CD4-positive, alpha-beta T cell treated with Interleukin-1 beta for 1 hour (primary cell): ENCODE results near the gene FLG.
"Not testable (repeated sequence)": the region's sequence is repeated elsewhere in the genome, so short reads cannot be mapped to it uniquely, and the experiment has no call there.

ENCODE experiments used
- DNase-seq, 2 donors: peaks; one replicate each; pipeline ENCODE4 v3.0.0-alpha.2; 2020 to 2022

Gene FLG

DNA sequence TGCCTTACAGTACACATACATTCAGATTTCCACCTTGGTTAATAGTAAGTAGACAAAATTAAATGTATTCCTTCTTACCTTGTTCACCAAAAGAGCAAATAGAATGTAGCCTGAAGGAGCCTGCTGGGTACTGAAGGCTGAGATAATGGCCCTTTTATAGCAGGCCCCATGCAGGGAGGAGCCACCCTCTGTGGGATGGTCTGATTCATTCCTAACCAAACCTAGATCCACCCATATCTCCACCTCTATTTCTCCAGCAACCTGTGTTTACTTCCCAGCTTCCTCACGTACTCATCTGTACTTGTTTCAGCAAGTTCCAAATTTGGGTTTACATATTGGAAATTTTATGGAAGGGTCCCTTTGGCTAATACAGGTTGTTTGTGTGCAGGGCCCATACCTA is at the start of gene FLG:
TSS of gene FLG (minus strand) at position 129 of the 400 bp plus-strand sequence. CDS start 9,783 bp downstream, outside the sequence.
- no peak for DNase-seq

DNA sequence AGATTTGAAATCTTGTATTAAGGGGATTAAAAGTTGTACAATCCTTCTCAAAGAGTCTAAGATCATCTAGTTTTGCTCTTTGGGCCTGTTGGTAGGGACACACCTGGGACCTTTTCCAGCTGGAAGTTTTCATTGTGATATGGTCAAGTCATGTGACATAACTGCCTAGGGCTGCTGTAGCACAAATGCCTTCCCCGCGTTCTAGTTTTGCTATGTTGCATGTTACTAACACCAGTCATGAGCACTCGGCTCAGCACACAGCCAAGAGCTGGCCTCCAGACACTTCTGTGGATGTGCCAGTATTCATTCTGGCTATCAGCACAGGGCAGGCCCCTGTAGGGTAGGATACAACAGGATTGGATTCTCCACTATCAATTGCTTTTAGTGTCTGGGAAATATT is 49.4 kb upstream of the FLG start:
- DNase-seq, result no peak

DNA sequence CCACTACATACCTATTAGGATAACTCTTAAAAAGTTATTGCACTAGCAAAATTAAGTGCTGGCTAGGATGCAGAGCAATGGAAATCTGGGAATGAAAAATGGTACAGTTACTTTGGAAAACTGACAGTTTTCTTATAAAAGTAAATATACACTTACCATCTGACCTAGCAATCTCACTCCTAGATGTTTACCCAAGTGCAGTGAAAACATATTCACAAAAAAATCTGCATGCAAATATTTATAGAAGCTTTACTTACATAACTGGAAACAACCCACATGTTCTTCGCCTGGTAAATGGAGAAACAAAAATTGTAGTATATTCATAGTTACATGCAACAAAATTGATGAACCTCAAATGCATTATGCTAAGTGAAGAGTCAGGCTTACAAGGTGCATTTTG is 47.6 kb upstream of the FLG start:
- no peak for DNase-seq

DNA sequence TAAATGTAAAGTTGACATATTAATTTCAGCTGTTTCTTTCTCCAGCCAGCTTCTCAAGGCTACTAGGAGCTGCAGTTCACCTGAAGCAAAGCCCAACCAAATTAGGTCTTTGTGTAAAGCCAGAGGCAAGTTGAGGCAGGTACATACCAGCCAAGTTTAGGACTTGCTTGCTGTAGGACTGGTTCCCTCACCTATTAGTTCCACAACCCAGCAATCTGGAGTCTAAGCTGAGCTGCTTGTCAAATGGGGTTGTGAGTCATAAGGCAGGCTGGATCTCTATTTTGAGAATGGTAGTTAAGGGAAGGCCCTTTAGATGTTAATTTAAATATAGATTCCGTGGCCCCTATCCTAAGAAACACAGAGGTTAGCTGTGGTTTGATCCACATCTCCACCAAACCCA is 42.4 kb upstream of the FLG start:
- DNase-seq, result no peak

DNA sequence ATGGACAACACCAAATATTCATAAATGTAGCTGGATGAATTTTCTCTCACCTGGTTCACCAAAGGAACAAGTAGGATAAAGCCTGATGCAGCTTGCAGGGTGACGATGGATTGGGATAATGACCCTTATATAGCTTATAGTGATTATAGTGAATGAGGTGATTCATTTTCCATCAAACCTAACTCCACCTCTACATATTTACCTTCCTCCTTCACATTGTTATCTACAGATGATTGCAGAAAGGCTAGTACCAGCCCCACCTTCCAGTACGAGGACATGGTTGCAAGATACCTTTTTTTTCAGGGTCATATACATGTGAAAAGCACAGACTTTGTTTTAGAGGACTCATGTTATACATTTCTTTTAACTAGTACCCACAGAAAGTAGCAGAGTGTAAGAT is 34.9 kb upstream of the FLG start, which contains the start of gene FLG2:
TSS of gene FLG2 (minus strand) at position 101 of the 400 bp plus-strand sequence. CDS start 1,122 bp downstream, outside the sequence.
- DNase-seq, result no peak

DNA sequence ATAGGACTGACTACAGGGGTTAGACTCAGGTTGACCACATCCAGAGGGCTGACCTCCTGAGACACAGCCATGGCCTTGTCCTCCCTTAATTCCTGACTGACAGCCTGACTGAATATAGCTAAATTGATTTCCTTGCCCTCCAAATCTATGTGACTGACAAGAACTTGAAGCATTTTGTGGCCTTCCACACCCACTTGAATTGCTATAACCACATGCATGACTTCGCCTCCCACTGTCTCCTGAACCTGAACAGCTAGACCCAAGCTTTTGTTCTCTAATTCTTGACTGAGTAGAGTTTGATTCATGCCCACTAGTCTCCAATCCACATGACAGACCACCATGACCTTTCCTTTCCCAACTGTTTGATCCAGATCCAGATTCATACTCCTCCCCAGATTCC is 31.7 kb upstream of the FLG start:
- no peak for DNase-seq

DNA sequence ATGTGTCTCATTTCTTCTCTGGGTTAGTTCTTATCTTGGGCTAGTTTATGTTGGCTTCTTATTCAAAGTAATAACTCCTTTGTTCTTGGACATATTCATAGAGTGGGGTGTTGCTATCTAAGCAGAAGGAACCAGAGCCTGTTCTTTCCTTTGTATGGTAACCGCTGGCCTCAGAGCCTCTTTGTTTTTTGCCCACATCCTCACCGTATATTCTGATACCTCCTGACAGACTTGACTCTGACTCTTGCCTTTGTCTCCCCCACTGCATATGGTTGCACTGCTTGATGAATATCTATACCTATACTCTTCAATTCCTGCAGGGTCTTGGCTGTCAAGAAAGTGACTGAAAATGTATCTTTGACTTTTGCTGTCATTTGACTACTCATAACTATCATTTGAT is 24.6 kb upstream of the FLG start:
- DNase-seq, result no peak

DNA sequence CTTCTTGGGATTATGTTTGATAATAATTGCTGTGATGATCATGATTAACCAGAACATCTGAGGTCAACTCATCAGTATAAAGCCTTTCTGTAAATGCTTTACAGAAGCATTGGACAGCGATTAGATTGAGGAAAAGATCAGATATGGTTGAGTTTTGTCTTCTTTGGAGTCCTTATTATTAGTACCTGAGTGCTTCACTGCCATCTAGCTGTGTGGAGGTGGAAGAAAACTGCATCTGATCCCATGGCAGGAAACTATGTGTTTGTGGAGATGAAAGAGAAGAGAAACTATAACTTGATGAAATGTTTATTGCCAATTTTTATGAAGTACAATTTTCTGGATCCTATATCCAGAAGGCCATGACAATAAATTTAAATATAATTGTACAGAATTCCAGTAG is 23.4 kb upstream of the FLG start:
- DNase-seq, result no peak

DNA sequence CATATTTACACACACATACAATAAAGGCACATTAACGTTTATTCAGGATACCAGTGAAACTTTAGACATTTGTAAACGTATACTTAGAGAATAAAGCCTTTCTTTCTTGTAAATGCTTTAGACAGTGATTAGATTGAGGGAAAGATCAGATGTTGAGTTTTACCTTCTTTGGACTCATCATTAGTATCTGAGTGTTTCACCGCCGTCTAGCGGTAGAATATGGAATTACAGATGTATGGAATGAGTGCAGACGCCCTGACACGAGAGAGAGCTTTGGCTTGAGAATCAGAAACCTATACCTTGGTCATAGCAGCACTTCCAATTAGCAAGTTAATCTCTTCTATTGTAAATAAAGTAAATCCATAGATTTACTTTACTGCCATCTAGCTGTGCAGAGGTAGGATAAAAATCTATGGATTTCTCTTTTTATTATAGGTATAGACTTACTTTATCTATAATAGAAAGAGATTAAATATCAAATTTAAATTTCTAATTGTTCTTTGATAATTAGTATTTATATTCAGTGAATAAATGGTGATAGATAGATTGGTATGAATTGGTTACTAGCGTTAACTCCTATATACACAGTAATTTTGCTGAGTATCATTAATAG is 22.2 kb upstream of the FLG start:
- peak; percentile 10 to 70 for DNase-seq

DNA sequence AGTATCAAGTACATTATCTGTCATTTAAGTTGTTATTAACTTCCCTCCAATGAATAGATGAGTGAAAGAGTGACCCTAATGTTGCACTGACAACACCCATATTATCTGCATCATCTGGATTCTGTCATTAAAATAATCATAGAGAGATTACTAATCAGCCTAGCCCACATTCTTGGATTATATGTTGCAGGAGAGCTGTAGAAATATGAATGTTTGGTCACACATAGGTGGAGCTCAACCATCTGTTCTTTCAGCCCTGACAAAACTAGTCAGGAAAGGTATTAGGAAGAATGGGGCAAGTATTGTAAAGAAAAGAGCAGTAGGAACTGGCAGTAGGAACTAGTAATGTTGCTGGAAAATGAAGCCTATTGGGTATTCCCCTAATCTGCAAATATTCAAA is 19.4 kb upstream of the FLG start:
- no peak for DNase-seq

DNA sequence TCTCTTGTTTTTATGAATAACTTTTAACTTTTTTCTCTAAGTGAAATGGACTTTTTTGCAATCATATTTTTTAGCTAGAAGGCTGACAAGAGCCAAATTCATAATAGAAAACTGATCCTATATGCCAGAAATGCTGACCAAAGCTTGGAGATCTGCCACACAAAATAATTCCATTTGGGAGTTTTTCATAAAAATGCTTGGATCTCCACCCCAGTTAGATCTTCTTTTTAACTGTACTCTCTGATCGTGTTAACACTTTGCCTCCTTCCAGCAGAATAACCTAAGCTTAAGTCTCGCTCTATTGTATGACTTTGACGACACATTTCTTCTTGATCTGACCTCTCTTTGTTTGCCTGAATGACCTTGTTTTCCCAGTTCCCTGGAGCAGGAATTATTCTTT is 18.0 kb upstream of the FLG start:
- DNase-seq, result no peak

DNA sequence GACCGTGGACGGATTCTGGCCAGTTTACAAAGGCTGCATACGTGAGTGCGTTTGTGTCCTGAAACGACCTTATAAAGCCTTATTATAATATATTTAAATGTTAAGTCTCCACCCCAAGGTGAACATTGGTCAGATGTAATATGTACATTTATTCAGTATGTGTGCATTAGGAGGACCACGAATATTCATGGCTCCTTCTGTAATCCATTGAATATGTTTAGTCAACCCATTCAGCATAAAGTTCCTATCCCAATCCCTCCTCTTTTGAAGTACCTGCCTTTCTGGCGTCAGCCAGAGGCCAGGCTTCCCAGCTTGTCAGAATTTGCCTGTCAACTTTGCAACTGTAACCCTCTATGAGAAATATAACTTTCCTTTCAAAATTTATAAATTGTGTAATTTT is 10.4 kb upstream of the FLG start:
- DNase-seq, result no peak

DNA sequence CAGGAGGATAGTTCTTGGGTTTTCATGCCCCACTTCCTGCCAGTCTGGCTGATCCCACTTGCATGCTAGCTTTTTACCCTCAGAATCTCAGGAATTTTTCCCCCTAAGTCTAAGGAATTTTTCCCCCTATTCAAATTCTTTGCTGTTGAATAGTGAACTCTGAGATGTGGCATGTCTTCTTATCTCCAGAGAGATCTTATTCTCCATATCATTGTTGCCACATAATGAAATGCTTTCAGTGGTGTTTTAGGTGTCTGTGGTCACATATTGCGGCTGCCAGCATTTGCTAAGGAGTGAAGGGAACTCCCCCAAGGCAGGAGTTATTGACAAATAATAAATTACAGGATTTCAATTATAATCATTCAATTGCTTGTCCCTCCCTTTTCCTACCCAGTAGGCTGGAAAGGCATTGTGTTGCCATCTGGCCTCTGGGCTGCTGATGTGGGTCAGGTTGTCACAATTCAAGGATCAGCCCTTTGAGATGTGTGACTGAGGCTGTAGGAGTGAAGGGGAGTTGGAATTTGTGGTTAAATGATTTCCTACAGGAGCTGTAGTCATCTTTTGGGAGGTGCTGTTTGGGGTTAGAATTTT is 3.9 kb upstream of the FLG start:
- DNase-seq, result no peak

DNA sequence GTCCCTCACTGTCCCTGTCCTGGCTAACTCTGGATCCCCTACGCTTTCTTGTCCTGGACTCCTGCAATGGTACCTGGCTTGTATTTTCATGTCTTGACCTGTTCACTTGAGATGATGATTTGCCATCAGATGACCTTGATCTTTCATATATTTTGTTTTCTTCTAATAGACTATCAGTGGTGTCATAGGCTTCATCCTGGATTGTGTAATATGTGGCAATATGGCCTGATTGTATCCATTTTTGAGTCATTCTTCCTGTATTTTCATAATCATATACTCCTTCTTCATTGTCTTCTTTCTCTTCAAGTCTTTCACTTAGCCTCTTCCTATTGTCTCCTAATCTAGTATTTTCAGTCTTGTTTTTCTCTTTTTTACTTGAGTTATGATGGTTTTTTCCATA is 11.1 kb downstream of the FLG start:
- no peak for DNase-seq

DNA sequence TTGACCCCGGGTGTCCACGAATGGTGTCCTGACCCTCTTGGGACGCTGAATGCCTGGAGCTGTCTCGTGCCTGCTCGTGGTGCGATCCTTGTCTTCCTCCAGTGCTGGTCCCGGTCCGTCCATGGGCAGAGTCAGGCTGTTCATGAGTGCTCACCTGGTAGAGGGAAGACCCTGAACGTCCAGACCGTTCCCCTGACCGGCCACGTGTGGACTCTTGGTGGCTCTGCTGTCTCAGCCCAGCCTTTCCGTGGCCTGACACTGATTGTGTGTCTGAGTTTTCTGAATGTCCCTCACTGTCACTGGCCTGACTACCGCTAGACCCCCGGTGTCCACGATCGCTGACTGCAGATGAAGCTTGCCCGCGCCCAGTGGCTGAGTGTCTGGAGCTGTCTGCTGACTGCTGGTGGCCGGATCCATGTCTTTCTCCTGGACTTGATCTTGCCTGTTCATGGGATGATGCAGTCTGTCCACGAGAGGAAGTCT is 11.7 kb downstream of the FLG start:
- DNase-seq, result no peak

DNA sequence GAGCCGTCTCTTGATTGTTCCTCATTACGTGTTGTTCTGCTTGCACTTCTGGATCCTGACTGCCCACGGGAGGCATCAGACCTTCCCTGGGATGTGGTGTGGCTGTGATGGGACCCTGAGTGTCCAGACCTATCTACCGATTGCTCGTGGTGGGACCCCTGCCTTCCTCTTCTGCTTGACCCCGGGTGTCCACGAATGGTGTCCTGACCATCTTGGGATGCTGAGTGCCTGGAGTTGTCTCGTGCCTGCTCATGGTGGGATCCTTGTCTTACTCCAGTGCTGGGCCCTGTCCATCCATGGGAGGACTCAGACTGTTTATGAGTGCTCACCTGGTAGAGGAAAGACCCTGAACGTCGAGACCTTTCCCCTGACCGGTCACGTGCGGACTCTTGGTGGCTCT is 12.9 kb downstream of the FLG start:
- DNase-seq, result not testable (repeated sequence)

DNA sequence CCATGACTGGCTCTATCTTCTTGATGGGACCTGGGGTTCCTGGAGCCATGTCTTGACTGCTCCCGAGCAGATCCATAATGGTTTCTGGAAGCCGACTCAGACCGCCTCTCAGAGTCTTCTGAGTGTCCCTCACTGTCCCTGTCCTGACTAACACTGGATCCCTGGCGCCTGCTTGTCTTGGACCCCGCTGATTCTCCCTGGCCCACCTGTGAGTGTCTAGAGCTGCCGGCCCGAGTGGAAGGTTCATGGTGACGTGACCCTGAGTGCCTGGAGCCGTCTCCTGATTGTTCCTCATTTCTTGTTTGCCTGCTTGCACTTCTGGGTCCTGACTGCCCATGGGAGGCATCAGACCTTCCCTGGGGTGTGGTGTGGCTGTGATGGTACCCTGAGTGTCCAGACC is 15.1 kb downstream of the FLG start:
- DNase-seq, result no peak

DNA sequence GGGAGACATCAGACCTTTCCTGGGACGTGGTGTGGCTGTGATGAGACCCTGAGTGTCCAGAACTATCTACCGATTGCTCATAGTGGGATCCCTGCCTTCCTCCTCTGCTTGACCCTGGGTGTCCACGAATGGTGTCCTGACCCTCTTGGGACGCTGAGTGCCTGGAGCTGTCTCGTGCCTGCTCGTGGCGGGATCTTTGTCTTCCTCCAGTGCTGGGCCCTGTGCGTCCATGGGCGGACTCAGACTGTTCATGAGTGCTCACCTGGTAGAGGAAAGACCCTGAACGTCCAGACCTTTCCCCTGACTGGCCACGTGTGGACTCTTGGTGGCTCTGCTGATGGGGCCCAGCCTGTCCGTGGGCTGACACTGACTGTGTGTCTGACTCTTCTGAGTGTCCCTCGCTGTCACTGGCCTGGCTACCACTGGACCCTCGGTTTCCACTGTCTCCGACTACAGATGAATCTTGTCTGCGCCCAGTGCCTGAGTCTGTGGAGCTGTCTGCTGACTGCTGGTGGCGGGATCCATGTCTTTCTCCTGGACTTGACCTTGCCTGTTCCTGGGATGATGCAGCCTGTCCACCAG is 15.6 kb downstream of the FLG start:
- not testable (repeated sequence) for DNase-seq

DNA sequence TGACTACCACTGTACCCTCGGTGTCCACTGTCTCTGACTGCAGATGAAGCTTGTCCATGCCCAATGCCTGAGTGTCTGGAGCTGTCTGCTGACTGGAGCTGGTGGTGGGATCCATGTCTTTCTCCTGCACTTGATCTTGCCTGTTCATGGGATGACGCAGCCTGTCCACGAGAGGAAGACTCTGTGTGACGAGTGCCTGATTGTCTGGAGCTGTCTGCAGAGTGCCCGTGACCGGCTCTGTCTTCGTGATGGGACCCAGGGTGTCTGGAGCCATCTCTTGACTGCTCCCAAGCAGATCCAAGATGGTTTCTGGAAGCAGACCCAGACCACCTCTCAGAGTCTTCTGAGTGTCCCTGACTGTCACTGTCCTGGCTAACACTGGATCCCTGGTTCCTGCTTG is 16.3 kb downstream of the FLG start:
- not testable (repeated sequence) for DNase-seq

DNA sequence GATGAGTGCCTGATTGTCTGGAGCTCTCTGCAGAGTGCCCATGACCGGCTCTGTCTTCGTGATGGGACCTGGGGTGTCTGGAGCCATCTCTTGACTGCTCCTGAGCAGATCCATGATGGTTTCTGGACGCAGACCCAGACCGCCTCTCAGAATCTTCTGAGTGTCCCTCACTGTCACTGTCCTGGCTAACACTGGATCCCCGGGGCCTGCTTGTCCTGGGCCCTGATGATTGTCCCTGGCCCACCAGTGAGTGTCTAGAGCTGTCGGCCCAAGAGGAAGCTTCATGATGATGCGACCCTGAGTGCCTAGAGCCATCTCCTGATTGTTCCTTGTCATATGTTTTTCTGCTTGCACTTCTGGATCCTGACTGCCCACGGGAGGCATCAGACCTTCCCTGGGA is 17.1 kb downstream of the FLG start:
- not testable (repeated sequence) for DNase-seq

DNA sequence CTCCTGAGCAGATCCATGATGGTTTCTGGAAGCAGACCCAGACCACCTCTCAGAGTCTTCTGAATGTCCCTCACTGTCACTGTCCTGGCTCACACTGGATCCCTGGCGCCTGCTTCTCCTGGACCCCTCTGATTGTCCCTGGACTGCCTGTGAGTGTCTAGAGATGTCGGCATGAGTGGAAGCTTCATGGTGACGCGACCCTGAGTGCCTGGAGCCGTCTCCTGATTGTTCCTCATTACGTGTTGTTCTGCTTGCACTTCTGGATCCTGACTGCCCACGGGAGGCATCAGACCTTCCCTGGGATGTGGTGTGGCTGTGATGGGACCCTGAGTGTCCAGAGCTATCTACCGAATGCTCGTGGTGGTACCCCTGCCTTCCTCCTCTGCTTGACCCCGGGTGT is 18.9 kb downstream of the FLG start:
- DNase-seq, result not testable (repeated sequence)

DNA sequence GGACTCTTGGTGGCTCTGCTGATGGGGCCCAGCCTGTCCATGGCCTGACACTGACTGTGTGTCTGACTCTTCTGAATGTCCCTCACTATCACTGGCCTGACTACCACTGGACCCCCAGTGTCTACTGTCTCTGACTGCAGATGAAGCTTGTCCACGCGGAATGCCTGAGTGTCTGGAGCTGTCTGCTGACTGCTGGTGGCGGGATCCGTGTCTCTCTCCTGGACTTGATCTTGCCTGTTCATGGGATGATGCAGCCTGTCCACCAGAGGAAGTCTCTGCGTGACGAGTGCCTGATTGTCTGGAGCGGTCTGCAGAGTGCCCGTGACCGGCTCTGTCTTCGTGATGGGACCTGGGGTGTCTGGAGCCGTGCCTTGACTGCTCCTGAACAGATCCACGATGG is 20.3 kb downstream of the FLG start:
- not testable (repeated sequence) for DNase-seq

DNA sequence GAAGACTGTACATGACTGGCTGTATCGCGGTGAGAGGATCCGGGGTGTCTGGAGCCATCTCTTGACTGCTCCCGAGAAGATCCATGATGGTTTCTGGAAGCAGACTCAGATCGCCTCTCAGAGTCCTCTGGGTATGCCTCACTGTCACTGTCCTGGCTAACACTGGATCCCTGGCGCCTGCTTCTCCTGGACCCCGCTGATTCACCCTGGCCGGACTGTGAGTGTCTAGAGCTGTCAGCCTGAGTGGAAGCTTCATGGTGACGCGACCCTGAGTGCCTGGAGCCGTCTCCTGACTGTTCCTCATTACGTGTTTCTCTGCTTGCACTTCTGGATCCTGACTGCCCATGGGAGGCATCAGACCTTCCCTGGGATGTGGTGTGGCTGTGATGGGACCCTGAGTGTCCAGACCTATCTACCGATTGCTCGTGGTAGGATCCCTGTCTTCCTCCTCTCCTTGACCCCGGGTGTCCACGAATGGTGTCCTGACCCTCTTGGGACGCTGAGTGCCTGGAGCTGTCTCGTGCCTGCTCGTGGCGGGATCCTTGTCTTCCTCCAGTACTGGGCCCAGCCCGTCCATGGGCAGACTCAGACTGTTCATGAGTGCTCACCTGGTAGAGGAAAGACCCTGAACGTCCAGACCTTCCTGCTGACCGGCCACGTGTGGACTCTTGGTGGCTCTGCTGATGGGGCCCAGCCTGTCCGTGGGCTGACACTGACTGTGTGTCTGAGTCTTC is 21.7 kb downstream of the FLG start:
- DNase-seq, result not testable (repeated sequence)

DNA sequence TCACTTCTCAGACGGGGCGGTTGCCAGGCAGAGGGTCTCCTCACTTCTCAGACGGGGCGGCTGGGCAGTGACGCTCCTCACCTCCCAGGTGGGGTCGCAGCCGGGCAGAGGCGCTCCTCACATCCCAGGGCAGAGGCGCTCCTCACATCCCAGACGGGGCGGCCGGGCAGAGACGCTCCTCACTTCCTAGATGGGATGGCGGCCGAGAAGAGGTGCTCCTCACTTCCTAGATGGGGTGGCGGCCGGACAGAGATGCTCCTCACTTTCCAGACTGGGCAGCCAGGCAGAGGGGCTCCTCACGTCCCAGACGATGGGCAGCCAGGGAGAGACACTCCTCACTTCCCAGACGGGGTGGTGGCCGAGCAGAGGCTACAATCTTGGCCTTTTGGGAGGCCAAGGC is 68.6 kb downstream of the FLG start:
- DNase-seq, result not testable (repeated sequence)
